ENCODE measurements around the gene UBXN1.

- TF ChIP-seq CTCF (conservative IDR thresholded peaks at IDR 0.05): no peak
- no peak for TF ChIP-seq EZH2 (IDR thresholded peaks at IDR 0.05; ENCODE audit: low read depth)
Measured at GRCh38 chr11:62645946-62646824, 32.7 kb downstream of the UBXN1 start, which contains the start of gene GANAB.
